Measurements from ENCODE around the gene RAN. TPM values are rescaled to one million over a fixed set of nuclear protein-coding genes. Genes with fewer than 3 reads are reported as not detected.
A peak's percentile ranks its signal among the peaks of the same experiment; 100 is the strongest.

The RAN gene
- total and polyA plus RNA-seq, 9 of the 15 experiments (the other 6 are each of a cell fraction or from before 2014, with no cell fraction given) = 1,687 to 3,820 (median 2,300) TPM

DNA sequence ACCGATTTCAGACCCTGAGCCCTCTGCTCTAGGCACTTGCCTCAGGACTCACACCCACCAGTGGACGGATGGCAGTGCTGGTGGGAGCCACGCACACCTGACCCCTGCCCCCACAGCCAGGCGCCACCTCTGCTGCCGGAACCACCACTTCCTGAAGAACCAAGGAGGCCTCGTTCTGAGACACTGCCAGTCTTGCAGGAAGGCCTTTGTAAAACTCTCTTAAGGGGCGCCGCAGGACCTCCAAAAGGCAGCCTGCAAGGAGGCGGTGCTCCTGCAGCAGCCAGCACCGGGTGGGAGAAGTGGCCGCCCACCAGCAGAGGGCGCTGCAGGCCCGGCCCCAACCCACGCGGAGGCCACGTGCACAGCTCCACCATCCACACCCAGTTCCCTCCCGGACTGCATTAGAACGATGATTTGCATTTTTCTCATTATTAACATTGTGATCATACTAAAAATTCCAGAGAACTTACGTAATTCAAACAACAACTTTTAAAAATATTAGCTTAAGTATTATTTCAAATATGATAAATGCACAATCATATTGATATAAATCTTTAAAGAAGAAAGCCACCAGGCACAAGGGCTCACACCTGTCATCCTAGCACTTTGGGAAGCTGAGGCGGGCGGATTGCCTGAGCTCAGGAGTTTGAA, 45.6 kb upstream of the RAN start (continued):
- no peak for TF ChIP-seq ATF3 (IDR thresholded peaks at IDR 0.05)
- peak; percentile 58; the same call in 1 of the 2 replicates for TF ChIP-seq ATF3 (CRISPR knock-in tag; conservative IDR thresholded peaks at IDR 0.05)
- TF ChIP-seq, protein P1, sequence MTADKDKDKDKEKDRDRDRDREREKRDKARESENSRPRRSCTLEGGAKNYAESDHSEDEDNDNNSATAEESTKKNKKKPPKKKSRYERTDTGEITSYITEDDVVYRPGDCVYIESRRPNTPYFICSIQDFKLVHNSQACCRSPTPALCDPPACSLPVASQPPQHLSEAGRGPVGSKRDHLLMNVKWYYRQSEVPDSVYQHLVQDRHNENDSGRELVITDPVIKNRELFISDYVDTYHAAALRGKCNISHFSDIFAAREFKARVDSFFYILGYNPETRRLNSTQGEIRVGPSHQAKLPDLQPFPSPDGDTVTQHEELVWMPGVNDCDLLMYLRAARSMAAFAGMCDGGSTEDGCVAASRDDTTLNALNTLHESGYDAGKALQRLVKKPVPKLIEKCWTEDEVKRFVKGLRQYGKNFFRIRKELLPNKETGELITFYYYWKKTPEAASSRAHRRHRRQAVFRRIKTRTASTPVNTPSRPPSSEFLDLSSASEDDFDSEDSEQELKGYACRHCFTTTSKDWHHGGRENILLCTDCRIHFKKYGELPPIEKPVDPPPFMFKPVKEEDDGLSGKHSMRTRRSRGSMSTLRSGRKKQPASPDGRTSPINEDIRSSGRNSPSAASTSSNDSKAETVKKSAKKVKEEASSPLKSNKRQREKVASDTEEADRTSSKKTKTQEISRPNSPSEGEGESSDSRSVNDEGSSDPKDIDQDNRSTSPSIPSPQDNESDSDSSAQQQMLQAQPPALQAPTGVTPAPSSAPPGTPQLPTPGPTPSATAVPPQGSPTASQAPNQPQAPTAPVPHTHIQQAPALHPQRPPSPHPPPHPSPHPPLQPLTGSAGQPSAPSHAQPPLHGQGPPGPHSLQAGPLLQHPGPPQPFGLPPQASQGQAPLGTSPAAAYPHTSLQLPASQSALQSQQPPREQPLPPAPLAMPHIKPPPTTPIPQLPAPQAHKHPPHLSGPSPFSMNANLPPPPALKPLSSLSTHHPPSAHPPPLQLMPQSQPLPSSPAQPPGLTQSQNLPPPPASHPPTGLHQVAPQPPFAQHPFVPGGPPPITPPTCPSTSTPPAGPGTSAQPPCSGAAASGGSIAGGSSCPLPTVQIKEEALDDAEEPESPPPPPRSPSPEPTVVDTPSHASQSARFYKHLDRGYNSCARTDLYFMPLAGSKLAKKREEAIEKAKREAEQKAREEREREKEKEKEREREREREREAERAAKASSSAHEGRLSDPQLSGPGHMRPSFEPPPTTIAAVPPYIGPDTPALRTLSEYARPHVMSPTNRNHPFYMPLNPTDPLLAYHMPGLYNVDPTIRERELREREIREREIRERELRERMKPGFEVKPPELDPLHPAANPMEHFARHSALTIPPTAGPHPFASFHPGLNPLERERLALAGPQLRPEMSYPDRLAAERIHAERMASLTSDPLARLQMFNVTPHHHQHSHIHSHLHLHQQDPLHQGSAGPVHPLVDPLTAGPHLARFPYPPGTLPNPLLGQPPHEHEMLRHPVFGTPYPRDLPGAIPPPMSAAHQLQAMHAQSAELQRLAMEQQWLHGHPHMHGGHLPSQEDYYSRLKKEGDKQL (CRISPR knock-in tag; IDR thresholded peaks at IDR 0.05; ENCODE audit: borderline replicate concordance) = no peak
- no peak for TF ChIP-seq KDM4B (IDR thresholded peaks at IDR 0.05; ENCODE audit: borderline replicate concordance in 2 of 2, low read depth in 1 of 2)
- no peak for TF ChIP-seq ZNF785 (CRISPR knock-in tag; IDR thresholded peaks at IDR 0.05)
- TF ChIP-seq ZNF655 (CRISPR knock-in tag; IDR thresholded peaks at IDR 0.05) = no peak
- TF ChIP-seq CHD2 (IDR thresholded peaks at IDR 0.05; ENCODE audit: low read depth, low read length) = peak; percentile 32; the same call in 1 of the 2 replicates
- peak; percentile 34 for TF ChIP-seq TAF9B (IDR thresholded peaks at IDR 0.05; ENCODE audit: partially characterized antibody)
- no peak for TF ChIP-seq ZNF311 (CRISPR knock-in tag; IDR thresholded peaks at IDR 0.05)
- TF ChIP-seq STAG1 (CRISPR knock-in tag; IDR thresholded peaks at IDR 0.05; ENCODE audit: borderline replicate concordance) = peak; percentile 63; the same call in 1 of the 2 replicates
- TF ChIP-seq SAFB (IDR thresholded peaks at IDR 0.05; ENCODE audit: borderline replicate concordance, low read depth, low read length) = peak; percentile 24; the same call in 1 of the 2 replicates
- no peak for TF ChIP-seq ZNF586 (CRISPR knock-in tag; conservative IDR thresholded peaks at IDR 0.05)
- TF ChIP-seq, protein P2, sequence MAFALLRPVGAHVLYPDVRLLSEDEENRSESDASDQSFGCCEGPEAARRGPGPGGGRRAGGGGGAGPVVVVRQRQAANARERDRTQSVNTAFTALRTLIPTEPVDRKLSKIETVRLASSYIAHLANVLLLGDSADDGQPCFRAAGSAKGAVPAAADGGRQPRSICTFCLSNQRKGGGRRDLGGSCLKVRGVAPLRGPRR (CRISPR knock-in tag; IDR thresholded peaks at IDR 0.05) = no peak
- peak; percentile 36; the same call in 1 of the 2 replicates for TF ChIP-seq MITF (IDR thresholded peaks at IDR 0.05)
- TF ChIP-seq TAF7 (tag; IDR thresholded peaks at IDR 0.05) = no peak
- no peak for TF ChIP-seq TCF7 (IDR thresholded peaks at IDR 0.05; ENCODE audit: borderline replicate concordance)

Data from K562 (cell line).